LNCaP clone FGC (cell line): ENCODE results near the gene DGLUCY.

Experiments
- DNase-seq: peaks from one replicate; pipeline ENCODE4 v3.0.0-alpha.2; 2011; ENCODE audit warnings: low read depth
- H3K4me3 ChIP-seq: 2 replicates; pipeline ENCODE4 v1.5.1; 2011; ENCODE audit warnings: mild to moderate bottlenecking, low read depth, low read length, control low read depth
- TF ChIP-seq, protein P1 (sequence below): IDR thresholded peaks from 2 replicates; pipeline ENCODE4 v1.5.1; 2012; ENCODE audit warnings: mild to moderate bottlenecking; ENCODE audit not compliant: control insufficient read depth, insufficient read depth; ENCODE audit errors: extremely low read depth

Gene DGLUCY

DNA sequence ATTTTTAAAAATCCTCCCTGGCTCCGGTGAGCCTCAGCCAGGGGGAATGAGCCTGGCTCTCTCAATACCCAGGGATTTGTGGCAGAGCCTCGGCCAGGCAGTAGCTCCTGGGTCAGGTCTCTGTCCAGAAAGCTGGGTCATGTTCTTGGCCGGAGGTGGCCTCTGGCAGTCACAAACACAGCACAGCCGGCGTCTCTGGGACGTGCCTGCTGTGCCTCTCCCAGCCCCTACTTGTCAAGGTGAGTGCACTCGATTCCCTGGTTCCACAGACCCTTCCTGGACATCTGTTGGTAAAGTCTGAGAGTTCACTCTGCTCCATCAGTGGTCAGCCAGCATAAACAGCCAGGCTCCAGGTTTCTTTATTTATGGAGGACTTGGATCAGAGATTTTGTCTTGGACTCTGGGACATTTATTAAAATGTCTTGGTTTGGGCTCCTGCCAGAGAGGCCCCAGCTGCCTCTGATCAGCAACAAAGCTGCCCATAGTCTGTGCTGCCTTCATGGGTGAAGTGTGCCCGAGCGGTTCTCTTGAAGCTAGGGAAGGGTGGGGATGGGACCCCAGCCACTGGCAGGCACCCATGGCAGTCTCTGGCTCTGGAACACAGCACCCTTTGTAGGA, 56.7 kb downstream of the DGLUCY start:
- DNase-seq = no peak
- TF ChIP-seq, protein P1, sequence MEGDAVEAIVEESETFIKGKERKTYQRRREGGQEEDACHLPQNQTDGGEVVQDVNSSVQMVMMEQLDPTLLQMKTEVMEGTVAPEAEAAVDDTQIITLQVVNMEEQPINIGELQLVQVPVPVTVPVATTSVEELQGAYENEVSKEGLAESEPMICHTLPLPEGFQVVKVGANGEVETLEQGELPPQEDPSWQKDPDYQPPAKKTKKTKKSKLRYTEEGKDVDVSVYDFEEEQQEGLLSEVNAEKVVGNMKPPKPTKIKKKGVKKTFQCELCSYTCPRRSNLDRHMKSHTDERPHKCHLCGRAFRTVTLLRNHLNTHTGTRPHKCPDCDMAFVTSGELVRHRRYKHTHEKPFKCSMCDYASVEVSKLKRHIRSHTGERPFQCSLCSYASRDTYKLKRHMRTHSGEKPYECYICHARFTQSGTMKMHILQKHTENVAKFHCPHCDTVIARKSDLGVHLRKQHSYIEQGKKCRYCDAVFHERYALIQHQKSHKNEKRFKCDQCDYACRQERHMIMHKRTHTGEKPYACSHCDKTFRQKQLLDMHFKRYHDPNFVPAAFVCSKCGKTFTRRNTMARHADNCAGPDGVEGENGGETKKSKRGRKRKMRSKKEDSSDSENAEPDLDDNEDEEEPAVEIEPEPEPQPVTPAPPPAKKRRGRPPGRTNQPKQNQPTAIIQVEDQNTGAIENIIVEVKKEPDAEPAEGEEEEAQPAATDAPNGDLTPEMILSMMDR = no peak
- H3K4me3 ChIP-seq = no peak overlapping the region

DNA sequence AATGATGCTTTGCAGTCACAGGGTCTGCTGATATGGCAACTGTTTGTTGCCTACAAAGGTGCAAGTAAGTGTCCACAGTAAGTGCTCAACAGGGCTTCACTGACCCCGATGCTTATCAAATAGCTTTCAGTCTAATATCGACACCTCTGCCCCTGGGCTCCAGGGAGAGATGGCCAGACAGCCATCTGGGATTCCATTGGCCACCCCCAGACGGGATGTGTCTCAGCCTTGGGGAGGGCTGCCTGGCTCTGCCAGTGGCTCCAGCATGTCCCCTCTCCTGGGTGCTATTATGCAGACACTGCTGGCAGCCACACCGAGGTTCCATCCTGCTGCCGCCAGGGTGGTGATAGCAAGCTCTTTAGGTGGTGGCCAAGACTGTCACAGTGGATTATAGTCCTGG, 57.4 kb downstream of the DGLUCY start:
- DNase-seq = no peak
- no peak overlapping the region for H3K4me3 ChIP-seq
- TF ChIP-seq, protein P1 = no peak

DNA sequence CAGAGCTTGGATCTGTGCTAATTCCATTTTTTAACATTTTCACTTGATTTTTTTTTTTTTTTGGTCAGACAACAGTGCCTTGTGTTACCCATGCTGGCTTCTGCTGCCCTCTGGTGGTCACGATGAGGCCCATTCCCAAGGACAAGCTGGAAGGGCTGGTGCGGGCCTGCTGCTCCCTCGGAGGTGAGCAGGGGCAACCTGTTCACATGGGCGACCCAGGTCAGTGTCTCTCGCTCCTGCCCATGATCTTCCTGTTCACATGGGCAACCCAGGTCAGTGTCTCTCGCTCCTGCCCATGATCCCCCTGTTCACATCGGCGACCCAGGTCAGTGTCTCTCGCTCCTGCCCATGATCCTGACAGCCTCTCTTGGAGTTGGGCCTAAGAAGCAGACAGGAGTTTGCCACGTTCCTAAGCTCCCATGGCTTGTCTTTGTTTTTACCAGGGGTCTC, 59.4 kb downstream of the DGLUCY start:
- H3K4me3 ChIP-seq = no peak overlapping the region
- TF ChIP-seq, protein P1 = peak; percentile 91
- DNase-seq = peak; percentile 42

DNA sequence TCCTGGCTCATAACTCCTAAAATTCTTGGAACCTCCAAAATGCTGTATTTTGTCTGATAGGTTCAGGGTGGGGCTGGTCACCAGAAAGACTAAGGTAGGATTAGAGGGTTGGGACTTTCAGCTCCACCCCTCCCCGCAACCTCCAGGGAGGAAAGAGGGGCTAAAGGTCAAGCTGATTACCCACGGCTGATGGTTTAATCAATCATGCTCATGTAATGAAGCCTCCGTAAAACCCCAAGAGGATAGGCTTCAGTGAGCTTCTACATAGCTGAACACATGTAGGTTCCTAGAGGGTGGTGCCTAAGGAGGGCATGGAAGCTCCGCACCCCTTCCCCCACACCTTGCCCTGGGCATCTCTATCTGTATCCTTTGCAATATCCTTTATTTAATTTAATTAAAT, 60.0 kb downstream of the DGLUCY start:
- no peak for DNase-seq
- no peak overlapping the region for H3K4me3 ChIP-seq
- TF ChIP-seq, protein P1 = no peak

DNA sequence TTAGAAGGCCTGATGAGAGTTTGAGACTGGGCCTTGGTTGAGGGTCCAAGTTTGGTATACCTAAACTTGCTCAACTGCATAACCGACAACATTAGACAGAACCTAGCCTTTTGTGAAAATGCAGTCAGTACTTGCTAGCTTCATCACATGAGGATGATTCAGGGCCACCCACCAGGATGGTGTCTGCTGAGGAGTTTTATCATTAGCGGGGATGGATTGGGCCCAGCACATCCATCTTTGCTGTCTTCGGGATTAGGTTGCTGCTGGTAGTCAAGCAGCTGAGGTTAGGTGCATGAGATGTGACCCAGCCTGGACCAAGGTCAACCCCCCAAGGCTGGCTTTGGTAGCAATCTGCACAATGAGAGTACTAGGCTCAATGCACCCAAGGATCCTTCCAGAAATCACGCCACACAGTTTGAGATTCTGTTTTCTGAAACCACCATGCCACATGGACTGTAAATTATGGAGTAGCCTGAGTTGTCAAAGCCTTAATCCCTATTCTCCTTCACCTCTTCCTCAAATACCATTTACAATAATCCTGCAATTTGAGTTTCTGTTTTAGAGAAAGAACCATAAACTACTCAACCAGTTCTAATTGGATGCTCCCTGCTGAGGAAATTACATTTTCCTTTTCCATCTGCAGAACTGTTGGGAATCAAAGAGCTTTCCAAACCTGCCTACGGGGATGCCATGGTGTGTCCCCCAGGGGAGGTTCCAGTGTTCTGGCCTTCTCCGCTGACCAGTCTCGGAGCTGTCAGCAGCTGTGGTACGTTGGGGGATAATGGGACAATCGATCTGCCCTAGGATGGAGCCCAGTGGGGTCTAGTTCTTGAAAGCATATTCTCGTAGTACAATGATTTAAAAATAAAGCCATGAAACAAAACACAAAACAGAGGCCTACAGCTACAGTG, 61.7 kb downstream of the DGLUCY start:
- TF ChIP-seq, protein P1 = no peak
- H3K4me3 ChIP-seq = no peak overlapping the region
- no peak for DNase-seq

DNA sequence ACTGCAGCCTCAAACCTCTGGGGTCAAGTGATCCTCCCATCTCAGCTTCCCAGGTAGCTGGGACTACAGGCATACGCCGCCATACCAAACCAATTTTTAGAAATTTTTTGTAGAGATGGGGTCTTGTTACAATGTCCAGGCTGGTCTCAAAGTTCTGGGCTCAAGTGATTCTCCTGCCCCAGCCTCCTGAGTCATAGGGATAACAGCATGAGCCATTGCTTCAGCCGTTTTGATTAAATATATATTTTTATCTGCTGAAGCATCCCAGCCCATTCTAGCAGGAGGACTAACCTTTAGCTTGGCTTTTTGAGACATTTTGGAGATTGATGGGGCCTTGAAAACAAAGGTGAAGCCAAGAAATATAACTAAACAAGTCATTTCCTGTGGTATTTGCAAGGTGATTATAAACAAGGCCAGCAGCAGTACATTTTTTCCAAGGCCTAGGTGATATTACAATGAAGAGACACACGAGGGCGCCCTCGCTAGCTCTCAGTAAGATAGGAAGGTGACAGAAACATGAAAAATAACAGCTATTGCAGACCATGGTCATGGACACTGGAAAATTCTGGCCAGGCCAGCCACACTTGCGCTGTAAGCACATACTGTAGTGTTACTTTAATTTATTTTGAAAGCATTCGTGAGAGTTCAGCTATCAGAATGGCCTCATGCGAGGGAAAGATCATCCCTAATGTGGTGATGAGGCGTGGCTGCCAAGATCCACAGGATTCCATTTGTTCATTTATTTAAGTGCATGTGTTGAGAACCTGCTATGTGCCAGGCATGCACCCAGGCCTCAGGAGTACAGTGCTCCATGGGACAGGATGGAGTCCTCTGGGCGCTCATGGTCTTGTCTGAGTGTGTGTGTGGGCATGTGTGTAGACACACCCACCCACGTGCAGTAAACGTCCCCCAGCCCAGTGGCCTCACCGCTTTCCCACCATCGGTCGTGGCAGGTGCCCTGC, 63.5 kb downstream of the DGLUCY start:
- peak; percentile 21 for DNase-seq
- H3K4me3 ChIP-seq = no peak overlapping the region
- TF ChIP-seq, protein P1 = peak; percentile 79
